ENCODE data around the gene ZC3H15.
A peak's percentile ranks its signal among the peaks of the same experiment; 100 is the strongest.

Gene ZC3H15

DNA sequence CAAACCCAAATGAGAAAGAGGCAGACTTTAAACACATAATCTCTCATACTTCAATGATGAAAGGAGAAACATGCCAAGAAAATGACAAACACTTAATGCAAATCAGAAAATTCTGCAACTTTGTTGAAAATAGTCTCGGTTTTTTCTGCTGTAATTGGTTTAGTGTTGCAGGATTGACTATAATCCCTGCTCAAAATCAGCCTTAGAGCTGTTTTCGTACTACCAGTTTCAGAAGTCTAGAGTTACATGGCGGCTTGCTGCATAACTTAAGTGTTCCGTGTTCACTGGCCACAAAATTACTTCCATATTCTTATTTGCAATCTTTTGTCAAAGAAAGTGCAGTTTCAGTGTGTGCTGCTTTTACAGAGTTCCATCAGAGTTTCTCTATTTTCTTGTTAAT is 54.9 kb downstream of the ZC3H15 start:
- no peak overlapping the region for H3K4me3 ChIP-seq (ENCODE audit: low read depth, low read length)

DNA sequence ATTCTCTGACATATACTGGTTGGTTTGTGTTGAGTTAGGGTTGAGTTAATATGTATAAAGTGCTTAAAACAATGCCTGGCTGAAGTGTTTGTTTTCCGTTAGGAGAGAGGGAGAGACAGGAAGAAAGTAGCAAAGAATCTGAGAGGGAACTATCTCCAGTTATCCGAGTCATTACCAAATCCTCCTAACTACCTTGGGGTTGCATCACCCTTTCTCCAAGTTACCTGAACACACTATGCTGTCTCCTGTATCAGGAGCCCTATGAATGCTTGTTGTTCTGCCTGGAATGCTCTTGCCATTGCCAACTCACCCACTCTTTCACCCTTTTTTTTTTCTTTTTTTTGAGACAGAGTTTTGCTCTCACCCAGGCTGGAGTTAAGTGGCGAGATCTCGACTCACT is 55.9 kb downstream of the ZC3H15 start:
- H3K9ac ChIP-seq (ENCODE audit: low read length): peak overlapping the region; percentile 36
- H3K36me3 ChIP-seq (ENCODE audit: control insufficient read depth, insufficient read depth, low read length): no peaks in the 10 kb centered on the region
- no peak overlapping the region for H3K27ac ChIP-seq (ENCODE audit: low read depth, low read length)
- peaks cover 43% of the 10 kb centered on the region for H3K4me1 ChIP-seq (ENCODE audit: control insufficient read depth, insufficient read depth, low read length)
- H3K27me3 ChIP-seq (ENCODE audit: control insufficient read depth, insufficient read depth, low read length): no peaks in the 10 kb centered on the region
- no peak overlapping the region for H3K4me3 ChIP-seq (ENCODE audit: low read depth, low read length)
- no peaks in the 10 kb centered on the region for H3K9me3 ChIP-seq (ENCODE audit: control insufficient read depth, insufficient read depth, low read depth, low read length)

More for the DNA sequence above, 54.9 kb downstream of the ZC3H15 start:
- H3K4me1 ChIP-seq (ENCODE audit: control insufficient read depth, insufficient read depth, low read length): peaks cover 37% of the 10 kb centered on the region
- H3K27me3 ChIP-seq (ENCODE audit: control insufficient read depth, insufficient read depth, low read length): no peaks in the 10 kb centered on the region
- no peak overlapping the region for H3K9ac ChIP-seq (ENCODE audit: low read length)
- no peaks in the 10 kb centered on the region for H3K36me3 ChIP-seq (ENCODE audit: control insufficient read depth, insufficient read depth, low read length)
- H3K9me3 ChIP-seq (ENCODE audit: control insufficient read depth, insufficient read depth, low read depth, low read length): no peaks in the 10 kb centered on the region
- H3K27ac ChIP-seq (ENCODE audit: low read depth, low read length): no peak overlapping the region

DNA sequence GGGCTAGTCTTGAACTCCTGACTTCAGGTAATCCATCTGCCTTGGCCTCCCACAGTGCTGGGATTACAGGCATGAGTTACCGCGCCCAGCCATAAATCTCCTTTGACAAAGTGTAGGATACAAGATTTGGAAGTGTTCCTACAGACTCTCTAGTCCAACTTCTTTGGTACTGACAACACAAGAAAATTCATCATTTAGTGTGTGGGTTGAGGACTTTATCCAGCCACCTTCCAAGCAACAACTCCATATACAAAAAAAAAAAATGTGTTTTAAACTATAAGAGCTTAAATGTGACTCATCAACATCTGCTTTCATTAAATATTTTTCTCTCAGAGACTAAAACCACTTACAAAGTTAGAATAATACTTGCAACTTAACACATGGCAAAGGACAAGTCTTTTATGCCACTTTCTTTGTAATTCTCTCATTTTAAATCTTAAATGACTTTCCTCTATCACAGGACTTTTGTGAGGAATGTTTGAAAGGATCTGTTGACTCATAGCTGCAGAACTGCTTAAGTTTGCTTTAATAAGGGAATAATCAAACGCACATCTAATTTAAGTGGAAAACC is 57.6 kb downstream of the ZC3H15 start:
- Histone ChIP-seq H3K9ac (ENCODE audit: low read length) (peak overlapping the region; percentile 36), H3K27ac (ENCODE audit: low read depth, low read length) (peak overlapping the region; percentile 87), H3K27me3 (ENCODE audit: control insufficient read depth, insufficient read depth, low read length) (no peaks in the 10 kb centered on the region), H3K9me3 (ENCODE audit: control insufficient read depth, insufficient read depth, low read depth, low read length) (no peaks in the 10 kb centered on the region), H3K36me3 (ENCODE audit: control insufficient read depth, insufficient read depth, low read length) (no peaks in the 10 kb centered on the region), H3K4me1 (ENCODE audit: control insufficient read depth, insufficient read depth, low read length) (peaks cover 43% of the 10 kb centered on the region), H3K4me3 (ENCODE audit: low read depth, low read length) (no peak overlapping the region; the same call in 1 of the 2 replicates)

DNA sequence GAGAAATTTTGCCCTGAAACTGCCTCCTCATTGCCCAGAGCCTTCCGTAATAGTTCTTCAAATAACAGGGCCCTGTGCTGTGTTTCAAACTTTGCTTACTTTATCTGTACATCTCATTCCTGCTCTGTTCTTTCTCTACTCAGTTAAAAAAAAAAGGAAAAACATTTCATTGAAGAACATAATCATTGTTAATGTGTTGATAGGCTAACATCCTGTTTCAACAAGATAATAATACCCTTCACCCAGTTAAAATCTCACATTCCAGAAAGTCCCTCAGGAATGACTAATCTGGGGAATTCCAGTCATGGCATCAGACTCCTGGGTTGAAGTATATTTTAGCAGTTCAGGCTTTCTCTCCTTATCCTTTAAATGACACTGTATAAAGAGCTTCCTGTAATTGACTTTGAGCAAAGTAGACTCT is 58.2 kb downstream of the ZC3H15 start:
- H3K9me3 ChIP-seq (ENCODE audit: control insufficient read depth, insufficient read depth, low read depth, low read length): no peaks in the 10 kb centered on the region
- peak overlapping the region; percentile 87 for H3K27ac ChIP-seq (ENCODE audit: low read depth, low read length)
- peak overlapping the region; percentile 40 for H3K9ac ChIP-seq (ENCODE audit: low read length)
- H3K27me3 ChIP-seq (ENCODE audit: control insufficient read depth, insufficient read depth, low read length): no peaks in the 10 kb centered on the region
- peaks cover 43% of the 10 kb centered on the region for H3K4me1 ChIP-seq (ENCODE audit: control insufficient read depth, insufficient read depth, low read length)
- H3K36me3 ChIP-seq (ENCODE audit: control insufficient read depth, insufficient read depth, low read length): no peaks in the 10 kb centered on the region
- H3K4me3 ChIP-seq (ENCODE audit: low read depth, low read length): no peak overlapping the region

DNA sequence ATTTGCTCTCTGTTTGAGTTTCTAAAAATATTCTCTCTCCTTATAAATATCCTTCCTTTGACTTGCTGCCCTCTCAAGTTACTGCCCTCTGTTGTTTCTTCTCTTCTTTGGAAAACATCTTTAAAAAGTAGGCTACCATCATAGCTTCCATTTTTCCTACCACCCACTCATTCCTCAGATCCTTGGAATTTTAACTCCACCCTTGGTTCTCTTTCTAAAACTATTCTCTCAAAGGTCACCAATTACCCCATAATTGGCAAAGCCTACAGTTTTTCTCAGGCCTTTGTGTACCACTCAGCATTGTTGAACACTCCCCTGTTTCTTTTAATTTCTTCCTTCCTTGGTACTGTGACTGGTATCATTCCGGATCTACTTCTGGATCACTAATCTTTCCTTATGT is 60.8 kb downstream of the ZC3H15 start:
- Histone ChIP-seq H3K4me3 (ENCODE audit: low read depth, low read length) (no peak overlapping the region), H3K9ac (ENCODE audit: low read length) (no peak overlapping the region), H3K27me3 (ENCODE audit: control insufficient read depth, insufficient read depth, low read length) (no peaks in the 10 kb centered on the region), H3K36me3 (ENCODE audit: control insufficient read depth, insufficient read depth, low read length) (no peaks in the 10 kb centered on the region), H3K4me1 (ENCODE audit: control insufficient read depth, insufficient read depth, low read length) (peaks cover 35% of the 10 kb centered on the region), H3K27ac (ENCODE audit: low read depth, low read length) (no peak overlapping the region), H3K9me3 (ENCODE audit: control insufficient read depth, insufficient read depth, low read depth, low read length) (no peaks in the 10 kb centered on the region)

DNA sequence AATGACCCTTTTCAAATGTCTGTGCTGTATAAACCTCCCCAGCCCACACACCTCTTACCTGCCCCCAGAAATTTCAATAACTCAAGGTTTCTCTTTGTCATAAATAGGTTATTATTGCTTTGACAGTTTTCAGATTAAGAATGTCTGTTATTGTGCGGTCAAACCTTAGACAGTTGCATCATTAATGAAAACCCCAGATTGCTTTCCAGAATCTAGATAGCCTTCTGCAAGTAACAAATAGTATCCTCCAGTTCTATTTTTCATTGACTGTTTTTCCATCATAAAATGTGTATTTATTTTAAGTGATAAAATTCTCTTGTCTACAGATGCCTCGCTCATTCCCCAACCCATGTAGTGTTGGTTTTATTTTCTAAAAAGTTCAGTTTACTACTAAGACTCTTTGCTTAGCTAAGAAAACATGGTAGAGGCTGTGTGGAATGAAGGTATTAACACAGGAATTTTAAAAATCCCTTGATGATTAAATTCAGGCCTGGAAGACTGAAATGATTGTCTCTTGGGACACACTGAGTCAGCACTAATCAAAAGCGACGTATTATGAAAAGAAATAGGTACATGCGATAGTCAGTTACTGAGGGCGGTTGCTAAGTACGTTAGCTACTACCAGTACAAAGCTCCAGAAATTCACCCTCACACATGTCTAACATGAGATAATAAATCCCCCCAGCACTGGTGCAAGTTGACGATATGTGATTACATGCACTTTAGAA is 65.4 kb downstream of the ZC3H15 start:
- H3K4me1 ChIP-seq (ENCODE audit: control insufficient read depth, insufficient read depth, low read length): peaks cover 5% of the 10 kb centered on the region; the same call in 1 of the 2 replicates

DNA sequence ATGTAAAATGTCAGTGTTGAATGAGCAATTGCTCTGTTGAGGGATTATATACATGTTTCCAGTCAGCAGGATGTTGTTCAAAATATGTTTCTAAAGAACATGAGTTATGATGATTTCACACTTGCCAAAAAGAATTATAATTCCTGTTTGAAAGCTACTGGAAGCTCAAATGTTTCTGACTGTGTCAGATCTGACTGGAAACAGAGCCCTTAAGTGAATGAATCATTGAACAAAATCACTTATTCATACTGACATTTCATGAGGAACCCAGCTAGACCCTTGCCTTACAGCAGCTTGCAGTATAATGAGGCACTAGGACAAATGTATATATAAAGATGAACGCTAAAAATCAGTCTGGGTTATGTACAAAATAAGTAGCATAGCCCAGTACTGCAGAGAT is 68.4 kb downstream of the ZC3H15 start:
- no peak overlapping the region for H3K27ac ChIP-seq (ENCODE audit: low read depth, low read length)
- H3K27me3 ChIP-seq (ENCODE audit: control insufficient read depth, insufficient read depth, low read length): no peaks in the 10 kb centered on the region
- H3K36me3 ChIP-seq (ENCODE audit: control insufficient read depth, insufficient read depth, low read length): no peaks in the 10 kb centered on the region
- no peak overlapping the region for H3K9ac ChIP-seq (ENCODE audit: low read length)
- no peaks in the 10 kb centered on the region for H3K9me3 ChIP-seq (ENCODE audit: control insufficient read depth, insufficient read depth, low read depth, low read length)
- no peak overlapping the region for H3K4me3 ChIP-seq (ENCODE audit: low read depth, low read length)
- H3K4me1 ChIP-seq (ENCODE audit: control insufficient read depth, insufficient read depth, low read length): peaks cover 4% of the 10 kb centered on the region; the same call in 1 of the 2 replicates

More for the DNA sequence above, 65.4 kb downstream of the ZC3H15 start:
- Histone ChIP-seq H3K36me3 (ENCODE audit: control insufficient read depth, insufficient read depth, low read length) (no peaks in the 10 kb centered on the region), H3K27me3 (ENCODE audit: control insufficient read depth, insufficient read depth, low read length) (no peaks in the 10 kb centered on the region), H3K27ac (ENCODE audit: low read depth, low read length) (no peak overlapping the region), H3K9me3 (ENCODE audit: control insufficient read depth, insufficient read depth, low read depth, low read length) (no peaks in the 10 kb centered on the region), H3K4me3 (ENCODE audit: low read depth, low read length) (no peak overlapping the region), H3K9ac (ENCODE audit: low read length) (no peak overlapping the region)

DNA sequence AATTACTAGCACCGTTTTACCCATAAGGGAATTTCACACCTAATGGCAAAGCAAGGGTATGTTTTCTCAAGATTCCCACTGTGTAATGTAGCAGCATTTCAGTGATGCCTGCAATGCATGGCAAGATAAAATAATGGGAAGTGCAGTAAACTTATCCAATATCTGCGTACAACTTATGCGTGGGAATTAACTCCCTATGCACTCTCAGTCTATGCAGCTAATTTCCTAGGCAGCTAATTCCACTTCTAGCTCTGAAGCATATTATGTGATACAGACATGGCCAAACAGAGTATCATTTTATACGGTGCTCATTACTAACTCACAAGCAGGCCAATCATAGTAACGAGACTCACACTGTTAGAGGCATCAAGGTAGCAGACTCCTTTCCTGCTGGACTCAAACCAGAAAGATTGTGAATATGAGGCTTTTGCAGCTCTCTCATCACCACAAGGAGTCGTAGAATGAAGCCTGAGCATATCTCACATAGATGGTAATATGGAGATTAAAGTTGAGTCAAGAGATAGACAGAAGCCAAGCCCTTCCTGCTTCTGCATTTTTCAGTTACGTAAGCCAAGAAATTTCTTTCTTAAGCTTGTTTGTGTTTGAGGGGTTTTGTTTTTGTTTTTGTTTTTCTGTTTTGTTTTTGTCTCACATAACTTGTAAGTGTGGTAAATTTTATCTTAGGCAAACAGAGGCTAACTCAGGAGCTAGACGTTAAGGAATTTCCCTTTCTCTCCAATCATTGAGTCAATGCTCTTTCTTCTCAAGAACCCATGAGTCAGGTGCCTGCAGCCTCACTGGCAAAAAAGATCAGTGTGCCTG is 69.0 kb downstream of the ZC3H15 start:
- Histone ChIP-seq H3K27me3 (ENCODE audit: control insufficient read depth, insufficient read depth, low read length) (no peaks in the 10 kb centered on the region), H3K9ac (ENCODE audit: low read length) (no peak overlapping the region), H3K4me1 (ENCODE audit: control insufficient read depth, insufficient read depth, low read length) (peaks cover 4% of the 10 kb centered on the region; the same call in 1 of the 2 replicates), H3K27ac (ENCODE audit: low read depth, low read length) (no peak overlapping the region), H3K4me3 (ENCODE audit: low read depth, low read length) (no peak overlapping the region), H3K9me3 (ENCODE audit: control insufficient read depth, insufficient read depth, low read depth, low read length) (no peaks in the 10 kb centered on the region), H3K36me3 (ENCODE audit: control insufficient read depth, insufficient read depth, low read length) (no peaks in the 10 kb centered on the region)

DNA sequence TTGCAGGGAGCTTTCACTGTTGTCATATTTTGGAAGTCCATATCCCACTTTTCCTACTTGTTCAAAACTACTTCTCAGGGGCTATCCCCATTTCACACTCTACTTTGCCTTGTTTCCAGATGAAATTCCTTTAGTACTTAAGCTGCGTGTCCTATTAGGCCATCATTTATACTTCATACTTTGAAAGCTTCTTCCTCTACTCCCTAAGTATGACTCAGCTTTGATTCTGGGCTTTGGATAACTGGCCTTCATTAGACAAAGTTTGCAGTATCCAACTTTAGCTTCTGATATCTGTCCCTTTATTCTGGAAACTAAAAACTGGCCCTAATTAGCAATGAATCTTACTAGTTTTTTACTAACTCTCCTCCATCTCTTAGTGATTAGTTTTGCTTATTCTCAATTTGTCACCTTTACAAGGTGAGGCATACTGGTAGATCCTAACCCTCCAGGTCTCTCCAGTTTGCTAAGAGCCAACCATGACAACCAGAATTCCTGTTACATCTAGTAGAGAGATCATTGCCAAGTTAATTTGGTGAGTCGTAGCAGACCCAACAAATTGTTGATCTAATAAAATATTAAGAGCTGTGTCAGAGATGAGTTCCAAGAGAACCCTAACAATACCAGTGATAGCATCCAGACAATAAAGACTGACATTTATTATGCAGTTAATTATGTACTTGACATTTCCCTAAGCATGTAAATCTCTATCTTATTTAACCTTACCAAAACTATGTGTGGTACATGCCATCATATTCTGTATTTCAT is 72.6 kb downstream of the ZC3H15 start:
- Histone ChIP-seq H3K4me1 (ENCODE audit: control insufficient read depth, insufficient read depth, low read length) (peaks cover 11% of the 10 kb centered on the region), H3K4me3 (ENCODE audit: low read depth, low read length) (no peak overlapping the region), H3K9me3 (ENCODE audit: control insufficient read depth, insufficient read depth, low read depth, low read length) (0 out of 2 replicates have a peak, but pooled peaks cover 3% of the 10 kb centered on the region), H3K9ac (ENCODE audit: low read length) (no peak overlapping the region), H3K27ac (ENCODE audit: low read depth, low read length) (no peak overlapping the region), H3K27me3 (ENCODE audit: control insufficient read depth, insufficient read depth, low read length) (no peaks in the 10 kb centered on the region), H3K36me3 (ENCODE audit: control insufficient read depth, insufficient read depth, low read length) (no peaks in the 10 kb centered on the region)

Measured in HUES6 (cell line).